OCI-LY1 (cell line): ENCODE results near the gene GNA12.

Experiments
- H2AFZ ChIP-seq: fragments of 200-600 bp; sonication (generic), shearing (Covaris generic); 2 replicates; pipeline ENCODE4 v1.6.0; 2014; ENCODE audit warnings: antibody characterized with exemption, mild to moderate bottlenecking, low read length
- H3F3A ChIP-seq: fragments of 200-600 bp; sonication (generic), shearing (Covaris generic); 2 replicates; pipeline ENCODE4 v1.6.0; 2014; ENCODE audit warnings: mild to moderate bottlenecking, antibody characterized with exemption, low read length, moderate library complexity; ENCODE audit not compliant: insufficient read depth
- H3K27ac ChIP-seq: fragments of 200-600 bp; sonication (generic); 2 replicates; pipeline ENCODE4 v1.5.1; 2014; ENCODE audit warnings: low read length, mixed run types, mild to moderate bottlenecking, low read depth; ENCODE audit not compliant: poor library complexity, severe bottlenecking
- H3K27me3 ChIP-seq: fragments of 200-600 bp; sonication (generic); 2 replicates; pipeline ENCODE4 v1.6.0; 2014; ENCODE audit warnings: antibody characterized with exemption, mild to moderate bottlenecking, low read length, moderate library complexity; ENCODE audit not compliant: insufficient read depth
- H3K36me3 ChIP-seq: fragments of 200-600 bp; sonication (generic); 2 replicates; pipeline ENCODE4 v1.6.1; 2014; ENCODE audit warnings: mild to moderate bottlenecking, antibody characterized with exemption, low read length, moderate library complexity, mixed read lengths; ENCODE audit not compliant: insufficient read depth
- H3K4me1 ChIP-seq: fragments of 200-600 bp; sonication (generic); 2 replicates; pipeline ENCODE4 v1.5.1; 2014; ENCODE audit warnings: mild to moderate bottlenecking, low read length, moderate library complexity; ENCODE audit not compliant: insufficient read depth, severe bottlenecking
- H3K4me2 ChIP-seq: fragments of 200-600 bp; sonication (generic), shearing (Covaris generic); 2 replicates; pipeline ENCODE4 v1.6.1; 2014; ENCODE audit warnings: low read length
- H3K4me3 ChIP-seq: fragments of 200-600 bp; sonication (generic); 2 replicates; pipeline ENCODE4 v1.5.1; 2014; ENCODE audit warnings: low read length, low read depth, mild to moderate bottlenecking, mixed read lengths; ENCODE audit not compliant: poor library complexity, severe bottlenecking
- H3K79me2 ChIP-seq: fragments of 200-600 bp; shearing (Covaris generic); 2 replicates; pipeline ENCODE4 v1.6.1; 2016; ENCODE audit warnings: mixed run types, low read length, mixed read lengths; ENCODE audit not compliant: insufficient read depth
- H3K9ac ChIP-seq: fragments of 200-600 bp; sonication (generic), shearing (Covaris generic); 2 replicates; pipeline ENCODE4 v1.6.1; 2014; ENCODE audit warnings: mild to moderate bottlenecking, low read length, mixed read lengths
- H3K9me2 ChIP-seq: fragments of 200-600 bp; sonication (generic), shearing (Covaris generic); 2 replicates; pipeline ENCODE4 v1.6.1; 2014; ENCODE audit warnings: low read depth, mild to moderate bottlenecking, low read length, mixed read lengths
- H3K9me3 ChIP-seq: fragments of 200-600 bp; shearing (Covaris generic); 2 replicates; pipeline ENCODE4 v1.6.1; 2014; ENCODE audit warnings: low read length, mixed read lengths
- H4K20me1 ChIP-seq: fragments of 200-600 bp; sonication (generic), shearing (Covaris generic); 2 replicates; pipeline ENCODE4 v1.6.0; 2016; ENCODE audit warnings: mild to moderate bottlenecking, low read length; ENCODE audit not compliant: insufficient read depth
- CTCF ChIP-seq: fragments of 200-600 bp; sonication (generic), shearing (Covaris generic); IDR thresholded peaks from 2 replicates; pipeline ENCODE4 v1.5.1; 2017; ENCODE audit warnings: mild to moderate bottlenecking, antibody characterized with exemption, low read length, moderate library complexity, mixed read lengths
- EZH2 ChIP-seq: fragments of 200-600 bp; sonication (generic), shearing (Covaris generic); IDR thresholded peaks from 2 replicates; pipeline ENCODE4 v1.8.0; 2017; ENCODE audit warnings: borderline replicate concordance, mixed run types, mild to moderate bottlenecking, antibody characterized with exemption, low read length, moderate library complexity, mixed read lengths

The GNA12 gene

GRCh38 chr7:2775785-2776184, 68.3 kb downstream of the GNA12 start:
- Histone ChIP-seq H3K4me2 (no peak overlapping the region), H3K9me3 (no peaks in the 10 kb centered on the region), H3F3A (no peaks in the 10 kb centered on the region), H3K4me1 (no peaks in the 10 kb centered on the region), H3K27me3 (no peaks in the 10 kb centered on the region), H3K4me3 (no peak overlapping the region), H3K79me2 (no peaks in the 10 kb centered on the region), H2AFZ (no peak overlapping the region), H3K9ac (no peak overlapping the region), H3K36me3 (no peaks in the 10 kb centered on the region; the same call in 1 of the 2 replicates), H3K9me2 (no peaks in the 10 kb centered on the region), H3K27ac (no peak overlapping the region), H4K20me1 (no peaks in the 10 kb centered on the region)
- TF ChIP-seq EZH2 (no peak), CTCF (no peak)

GRCh38 chr7:2775376-2775775, 68.7 kb downstream of the GNA12 start:
- TF ChIP-seq EZH2 (no peak), CTCF (no peak)
- no peaks in the 10 kb centered on the region for H3K27me3 ChIP-seq
- no peak overlapping the region for H3K9ac ChIP-seq
- no peak overlapping the region for H3K4me3 ChIP-seq
- no peaks in the 10 kb centered on the region for H4K20me1 ChIP-seq
- H3K27ac ChIP-seq = no peak overlapping the region
- H3F3A ChIP-seq = no peaks in the 10 kb centered on the region
- H3K9me3 ChIP-seq = no peaks in the 10 kb centered on the region
- no peaks in the 10 kb centered on the region for H3K4me1 ChIP-seq
- no peak overlapping the region for H3K4me2 ChIP-seq
- H3K79me2 ChIP-seq = no peaks in the 10 kb centered on the region
- H3K36me3 ChIP-seq = no peaks in the 10 kb centered on the region; the same call in 1 of the 2 replicates
- no peaks in the 10 kb centered on the region for H3K9me2 ChIP-seq
- no peak overlapping the region for H2AFZ ChIP-seq

- TF ChIP-seq EZH2 = no peak
- no peaks in the 10 kb centered on the region; the same call in 1 of the 2 replicates for H3K36me3 ChIP-seq
- H3K9ac ChIP-seq = no peak overlapping the region
- no peaks in the 10 kb centered on the region for H3K9me3 ChIP-seq
- no peaks in the 10 kb centered on the region for H3F3A ChIP-seq
- no peaks in the 10 kb centered on the region for H3K27me3 ChIP-seq
- H3K4me2 ChIP-seq = no peak overlapping the region
- H4K20me1 ChIP-seq = no peaks in the 10 kb centered on the region
- H3K4me1 ChIP-seq = no peaks in the 10 kb centered on the region
- H3K79me2 ChIP-seq = no peaks in the 10 kb centered on the region
- no peaks in the 10 kb centered on the region for H3K9me2 ChIP-seq
- H2AFZ ChIP-seq = no peak overlapping the region
- H3K4me3 ChIP-seq = no peak overlapping the region
- no peak overlapping the region for H3K27ac ChIP-seq
Measured at GRCh38 chr7:2774935-2775334, 69.2 kb downstream of the GNA12 start.

- Histone ChIP-seq H3K4me2 (no peak overlapping the region), H3F3A (no peaks in the 10 kb centered on the region), H3K27ac (no peak overlapping the region), H3K9ac (no peak overlapping the region), H3K4me1 (no peaks in the 10 kb centered on the region), H3K27me3 (no peaks in the 10 kb centered on the region), H4K20me1 (no peaks in the 10 kb centered on the region), H3K9me3 (no peaks in the 10 kb centered on the region), H3K4me3 (no peak overlapping the region), H2AFZ (no peak overlapping the region), H3K36me3 (no peaks in the 10 kb centered on the region; the same call in 1 of the 2 replicates), H3K9me2 (no peaks in the 10 kb centered on the region), H3K79me2 (no peaks in the 10 kb centered on the region)
- TF ChIP-seq EZH2 = no peak
- TF ChIP-seq CTCF = no peak
Measured at GRCh38 chr7:2774280-2774679, 69.8 kb downstream of the GNA12 start.
